ENCODE measurements around the gene RHO. TPM values are rescaled to one million over a fixed set of nuclear protein-coding genes. Genes with fewer than 3 reads are reported as not detected.
A peak's percentile ranks its signal among the peaks of the same experiment; 100 is the strongest.
"Not testable (repeated sequence)": the region's sequence is repeated elsewhere in the genome, so short reads cannot be mapped to it uniquely, and the experiment has no call there.

Gene RHO
- total and polyA plus RNA-seq, 2 donors (not counting 1 experiment from before 2014, with no cell fraction given): not detected

- H3K27ac ChIP-seq (ENCODE audit: insufficient read depth, low read length); H3K9me3 ChIP-seq (ENCODE audit: control insufficient read depth, insufficient read depth, low read depth, low read length); H2AFZ ChIP-seq (ENCODE audit: low read length); DNase-seq (ENCODE audit: low read depth in 2 of 2); H3K36me3 ChIP-seq (ENCODE audit: control insufficient read depth, insufficient read depth, low read length); H3K27me3 ChIP-seq (ENCODE audit: control insufficient read depth, insufficient read depth, low read length); H3K79me2 ChIP-seq (ENCODE audit: control insufficient read depth, insufficient read depth, low read length); H3K9ac ChIP-seq (ENCODE audit: insufficient read depth, low read length); H4K20me1 ChIP-seq (ENCODE audit: control insufficient read depth, extremely low read depth, insufficient read depth, low read length); H3K4me3 ChIP-seq (replicated peaks in 1 of 4; ENCODE audit: control extremely low read depth in 1 of 4, insufficient read depth in 1 of 4, low read depth in 3 of 4, low read length in 4 of 4): not testable (repeated sequence)
- H3K4me2 ChIP-seq (ENCODE audit: extremely low read depth, insufficient read depth, low read length): peak overlapping the region; percentile 4
- peaks cover 14% of the 10 kb centered on the region for H3K4me1 ChIP-seq (ENCODE audit: control insufficient read depth, extremely low read depth, insufficient read depth, low read length)
Measured at GRCh38 chr3:129498603-129499488, 29.6 kb upstream of the RHO start.

GRCh38 chr3:129499604-129500333 is 28.7 kb upstream of the RHO start:
- not testable (repeated sequence) for H3K27ac ChIP-seq (ENCODE audit: insufficient read depth, low read length); H2AFZ ChIP-seq (ENCODE audit: low read length); H3K4me1 ChIP-seq (ENCODE audit: control insufficient read depth, extremely low read depth, insufficient read depth, low read length); H4K20me1 ChIP-seq (ENCODE audit: control insufficient read depth, extremely low read depth, insufficient read depth, low read length); H3K4me3 ChIP-seq (replicated peaks in 1 of 4; ENCODE audit: control extremely low read depth in 1 of 4, insufficient read depth in 1 of 4, low read depth in 3 of 4, low read length in 4 of 4); DNase-seq (ENCODE audit: low read depth in 2 of 2); H3K27me3 ChIP-seq (ENCODE audit: control insufficient read depth, insufficient read depth, low read length); H3K9ac ChIP-seq (ENCODE audit: insufficient read depth, low read length); H3K9me3 ChIP-seq (ENCODE audit: control insufficient read depth, insufficient read depth, low read depth, low read length); H3K79me2 ChIP-seq (ENCODE audit: control insufficient read depth, insufficient read depth, low read length); H3K36me3 ChIP-seq (ENCODE audit: control insufficient read depth, insufficient read depth, low read length); H3K4me2 ChIP-seq (ENCODE audit: extremely low read depth, insufficient read depth, low read length)

GRCh38 chr3:129500334-129500658 is 28.1 kb upstream of the RHO start:
- Histone ChIP-seq H3K27me3 (ENCODE audit: control insufficient read depth, insufficient read depth, low read length) (no peaks in the 10 kb centered on the region), H3K9ac (ENCODE audit: insufficient read depth, low read length) (no peak overlapping the region), H3K9me3 (ENCODE audit: control insufficient read depth, insufficient read depth, low read depth, low read length) (no peaks in the 10 kb centered on the region), H2AFZ (ENCODE audit: low read length) (no peak overlapping the region), H3K27ac (ENCODE audit: insufficient read depth, low read length) (no peak overlapping the region), H3K4me2 (ENCODE audit: extremely low read depth, insufficient read depth, low read length) (no peak overlapping the region), H3K79me2 (ENCODE audit: control insufficient read depth, insufficient read depth, low read length) (no peaks in the 10 kb centered on the region), H3K4me1 (ENCODE audit: control insufficient read depth, extremely low read depth, insufficient read depth, low read length) (peaks cover 5% of the 10 kb centered on the region), H3K4me3 (replicated peaks in 1 of 4; ENCODE audit: control extremely low read depth in 1 of 4, insufficient read depth in 1 of 4, low read depth in 3 of 4, low read length in 4 of 4) (no peak overlapping the region), H4K20me1 (ENCODE audit: control insufficient read depth, extremely low read depth, insufficient read depth, low read length) (no peaks in the 10 kb centered on the region), H3K36me3 (ENCODE audit: control insufficient read depth, insufficient read depth, low read length) (peaks cover 9% of the 10 kb centered on the region)
- no peak for TF ChIP-seq EZH2 (IDR thresholded peaks at IDR 0.05; ENCODE audit: low read length, missing control alignments)
- TF ChIP-seq, protein P1, sequence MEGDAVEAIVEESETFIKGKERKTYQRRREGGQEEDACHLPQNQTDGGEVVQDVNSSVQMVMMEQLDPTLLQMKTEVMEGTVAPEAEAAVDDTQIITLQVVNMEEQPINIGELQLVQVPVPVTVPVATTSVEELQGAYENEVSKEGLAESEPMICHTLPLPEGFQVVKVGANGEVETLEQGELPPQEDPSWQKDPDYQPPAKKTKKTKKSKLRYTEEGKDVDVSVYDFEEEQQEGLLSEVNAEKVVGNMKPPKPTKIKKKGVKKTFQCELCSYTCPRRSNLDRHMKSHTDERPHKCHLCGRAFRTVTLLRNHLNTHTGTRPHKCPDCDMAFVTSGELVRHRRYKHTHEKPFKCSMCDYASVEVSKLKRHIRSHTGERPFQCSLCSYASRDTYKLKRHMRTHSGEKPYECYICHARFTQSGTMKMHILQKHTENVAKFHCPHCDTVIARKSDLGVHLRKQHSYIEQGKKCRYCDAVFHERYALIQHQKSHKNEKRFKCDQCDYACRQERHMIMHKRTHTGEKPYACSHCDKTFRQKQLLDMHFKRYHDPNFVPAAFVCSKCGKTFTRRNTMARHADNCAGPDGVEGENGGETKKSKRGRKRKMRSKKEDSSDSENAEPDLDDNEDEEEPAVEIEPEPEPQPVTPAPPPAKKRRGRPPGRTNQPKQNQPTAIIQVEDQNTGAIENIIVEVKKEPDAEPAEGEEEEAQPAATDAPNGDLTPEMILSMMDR (conservative IDR thresholded peaks at IDR 0.05 in 1 of 2, IDR thresholded peaks at IDR 0.05 in 1 of 2; ENCODE audit: low read depth in 1 of 2, low read length in 2 of 2): no peak
- DNase-seq (ENCODE audit: low read depth in 2 of 2): no peak

DNA sequence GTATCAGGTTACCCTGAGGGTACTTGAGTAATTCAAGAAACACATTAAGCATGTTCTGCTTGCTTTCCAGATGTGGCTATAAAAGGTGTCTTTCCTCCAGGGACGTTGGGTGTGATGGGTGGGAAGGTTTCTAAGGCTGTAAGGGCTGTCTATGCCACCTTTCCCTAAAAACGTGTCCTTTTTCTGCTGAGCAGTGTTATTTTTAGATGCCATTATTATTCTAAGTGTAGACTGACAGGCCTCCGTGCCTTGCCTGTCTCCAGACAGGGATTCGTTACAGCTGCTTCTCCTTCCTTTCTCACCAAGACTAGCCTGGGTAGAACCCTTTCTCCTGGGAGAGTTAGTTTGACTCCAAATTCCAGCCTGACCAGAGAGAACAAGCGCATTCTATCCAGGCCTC is 26.8 kb upstream of the RHO start:
- H3K36me3 ChIP-seq (ENCODE audit: control insufficient read depth, insufficient read depth, low read length): peaks cover 9% of the 10 kb centered on the region
- H3K4me3 ChIP-seq (replicated peaks in 1 of 4; ENCODE audit: control extremely low read depth in 1 of 4, insufficient read depth in 1 of 4, low read depth in 3 of 4, low read length in 4 of 4): no peak overlapping the region
- H3K4me1 ChIP-seq (ENCODE audit: control insufficient read depth, extremely low read depth, insufficient read depth, low read length): peaks cover 2% of the 10 kb centered on the region
- no peak for DNase-seq (ENCODE audit: low read depth in 2 of 2)
- H3K4me2 ChIP-seq (ENCODE audit: extremely low read depth, insufficient read depth, low read length): no peak overlapping the region
- no peak overlapping the region for H3K27ac ChIP-seq (ENCODE audit: insufficient read depth, low read length)
- no peaks in the 10 kb centered on the region for H3K9me3 ChIP-seq (ENCODE audit: control insufficient read depth, insufficient read depth, low read depth, low read length)
- no peaks in the 10 kb centered on the region for H4K20me1 ChIP-seq (ENCODE audit: control insufficient read depth, extremely low read depth, insufficient read depth, low read length)
- no peak overlapping the region for H3K9ac ChIP-seq (ENCODE audit: insufficient read depth, low read length)
- TF ChIP-seq, protein P1 (conservative IDR thresholded peaks at IDR 0.05 in 1 of 2, IDR thresholded peaks at IDR 0.05 in 1 of 2; ENCODE audit: low read depth in 1 of 2, low read length in 2 of 2): no peak
- no peak for TF ChIP-seq EZH2 (IDR thresholded peaks at IDR 0.05; ENCODE audit: low read length, missing control alignments)
- H3K79me2 ChIP-seq (ENCODE audit: control insufficient read depth, insufficient read depth, low read length): no peaks in the 10 kb centered on the region
- H3K27me3 ChIP-seq (ENCODE audit: control insufficient read depth, insufficient read depth, low read length): no peaks in the 10 kb centered on the region
- H2AFZ ChIP-seq (ENCODE audit: low read length): no peak overlapping the region
